ENCODE measurements around the gene CAMKMT. TPM values are rescaled to one million over a fixed set of nuclear protein-coding genes. Genes with fewer than 3 reads are reported as not detected.

Gene CAMKMT
- total RNA-seq, 3 donors from 2014 or later, result 6.4 to 11.8 (median 10.5) TPM

GRCh38 chr2:44785433-44785832 is 423.7 kb downstream of the CAMKMT start:
- no peak for DNase-seq (ENCODE audit: low spot score in 2 of 2)
- TF ChIP-seq CTCF (IDR thresholded peaks at IDR 0.05) (no peak), POLR2AphosphoS5 (IDR thresholded peaks at IDR 0.05) (no peak), POLR2A (IDR thresholded peaks at IDR 0.05) (no peak)
- Histone ChIP-seq H3K9me3 (peaks cover 2 to 5% of the 10 kb centered on the region in 2 donors), H3K27ac (no peak overlapping the region), H3K27me3 (no peaks in the 10 kb centered on the region), H3K4me1 (no peaks in the 10 kb centered on the region), H3K4me3 (no peak overlapping the region), H3K36me3 (no peaks in the 10 kb centered on the region)
- intact Hi-C loops (cut with DNase I; ENCODE audit: low total_unique reads), result no loop called here

- no peak overlapping the region for H3K4me3 ChIP-seq
- TF ChIP-seq POLR2AphosphoS5 (IDR thresholded peaks at IDR 0.05), result no peak
- no peak for TF ChIP-seq POLR2A (IDR thresholded peaks at IDR 0.05)
- TF ChIP-seq CTCF (IDR thresholded peaks at IDR 0.05), result no peak
- H3K4me1 ChIP-seq, result no peaks in the 10 kb centered on the region
- no peaks in the 10 kb centered on the region for H3K27me3 ChIP-seq
- intact Hi-C loops (cut with DNase I; ENCODE audit: low total_unique reads), result no loop called here
- no peak for DNase-seq (ENCODE audit: low spot score in 2 of 2)
- H3K27ac ChIP-seq, result no peak overlapping the region
- H3K9me3 ChIP-seq, result peaks cover 0 to 5% of the 10 kb centered on the region in 2 donors
- H3K36me3 ChIP-seq, result no peaks in the 10 kb centered on the region
These were observed 424.5 kb downstream of the CAMKMT start for GRCh38 chr2:44786045-44786816.

- Histone ChIP-seq H3K36me3 (no peaks in the 10 kb centered on the region), H3K4me1 (no peaks in the 10 kb centered on the region), H3K27me3 (no peaks in the 10 kb centered on the region), H3K4me3 (no peak overlapping the region), H3K27ac (no peak overlapping the region), H3K9me3 (peaks cover 0 to 5% of the 10 kb centered on the region in 2 donors)
- DNase-seq (ENCODE audit: low spot score in 2 of 2), result no peak
- intact Hi-C loops (cut with DNase I; ENCODE audit: low total_unique reads), result no loop called here
- TF ChIP-seq POLR2AphosphoS5 (IDR thresholded peaks at IDR 0.05), result no peak
- TF ChIP-seq POLR2A (IDR thresholded peaks at IDR 0.05), result no peak
- TF ChIP-seq CTCF (IDR thresholded peaks at IDR 0.05), result no peak
These were observed 425.1 kb downstream of the CAMKMT start for GRCh38 chr2:44786817-44787214.

GRCh38 chr2:44787663-44788062 is 425.9 kb downstream of the CAMKMT start:
- no peak for TF ChIP-seq POLR2AphosphoS5 (IDR thresholded peaks at IDR 0.05)
- TF ChIP-seq CTCF (IDR thresholded peaks at IDR 0.05), result no peak
- TF ChIP-seq POLR2A (IDR thresholded peaks at IDR 0.05), result no peak
- no peak overlapping the region for H3K27ac ChIP-seq

GRCh38 chr2:44789446-44789845 is 427.7 kb downstream of the CAMKMT start:
- Histone ChIP-seq H3K36me3 (no peaks in the 10 kb centered on the region), H3K9me3 (no peaks in the 10 kb centered on the region), H3K27ac (no peak overlapping the region), H3K4me3 (no peak overlapping the region), H3K4me1 (no peaks in the 10 kb centered on the region), H3K27me3 (no peaks in the 10 kb centered on the region)
- TF ChIP-seq POLR2A (IDR thresholded peaks at IDR 0.05) (no peak), POLR2AphosphoS5 (IDR thresholded peaks at IDR 0.05) (no peak), CTCF (IDR thresholded peaks at IDR 0.05) (no peak)
- intact Hi-C loops (cut with DNase I; ENCODE audit: low total_unique reads), result no loop called here
- DNase-seq (ENCODE audit: low spot score in 2 of 2), result no peak

More at GRCh38 chr2:44787663-44788062, 425.9 kb downstream of the CAMKMT start:
- Histone ChIP-seq H3K27me3 (no peaks in the 10 kb centered on the region), H3K36me3 (no peaks in the 10 kb centered on the region), H3K4me1 (no peaks in the 10 kb centered on the region), H3K9me3 (peaks cover 0 to under 1% of the 10 kb centered on the region in 2 donors), H3K4me3 (no peak overlapping the region)
- intact Hi-C loops (cut with DNase I; ENCODE audit: low total_unique reads), result no loop called here
- DNase-seq (ENCODE audit: low spot score in 2 of 2), result no peak
